Loucy (cell line): ENCODE data around the gene HNRNPF.

ENCODE experiments used
- EZH2phosphoT487 ChIP-seq: fragments of 200-600 bp; IDR thresholded peaks from 2 replicates; pipeline ENCODE4 v1.6.1; 2018; ENCODE audit warnings: antibody characterized with exemption, mild to moderate bottlenecking, moderate library complexity, borderline replicate concordance
- TF ChIP-seq, protein P1 (sequence below): fragments of 200-600 bp; sonication (generic); conservative IDR thresholded peaks from 2 replicates; pipeline ENCODE4 v1.5.1; 2014; ENCODE audit warnings: mild to moderate bottlenecking, antibody characterized with exemption, low read length

DNA sequence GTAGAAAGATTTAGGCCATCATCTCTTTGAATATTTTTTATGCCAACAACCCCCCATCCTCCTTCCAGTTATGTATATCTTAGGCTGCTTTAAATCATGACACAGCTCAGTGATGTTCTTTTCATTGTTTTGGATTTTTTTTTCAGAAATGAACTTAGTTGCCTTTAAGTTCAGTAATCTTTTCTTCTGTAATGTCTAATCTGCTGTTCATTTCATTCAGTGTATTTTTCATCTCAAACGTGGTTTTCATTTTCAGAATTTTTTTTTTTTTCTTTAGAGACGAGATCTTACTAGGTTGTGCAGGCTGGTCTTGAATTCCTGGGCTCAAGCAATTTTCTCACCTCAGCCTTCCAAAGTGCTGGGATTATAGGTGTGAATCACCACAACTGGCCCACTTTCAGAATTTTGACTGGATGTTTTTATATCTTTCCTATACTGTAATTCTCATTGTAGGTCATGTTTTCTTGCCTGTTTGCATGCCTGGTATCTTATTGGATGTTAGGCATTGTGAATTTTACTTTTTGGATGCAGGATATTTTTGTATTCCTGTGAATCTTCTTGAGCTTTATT, 36.0 kb upstream of the HNRNPF start:
- TF ChIP-seq, protein P1, sequence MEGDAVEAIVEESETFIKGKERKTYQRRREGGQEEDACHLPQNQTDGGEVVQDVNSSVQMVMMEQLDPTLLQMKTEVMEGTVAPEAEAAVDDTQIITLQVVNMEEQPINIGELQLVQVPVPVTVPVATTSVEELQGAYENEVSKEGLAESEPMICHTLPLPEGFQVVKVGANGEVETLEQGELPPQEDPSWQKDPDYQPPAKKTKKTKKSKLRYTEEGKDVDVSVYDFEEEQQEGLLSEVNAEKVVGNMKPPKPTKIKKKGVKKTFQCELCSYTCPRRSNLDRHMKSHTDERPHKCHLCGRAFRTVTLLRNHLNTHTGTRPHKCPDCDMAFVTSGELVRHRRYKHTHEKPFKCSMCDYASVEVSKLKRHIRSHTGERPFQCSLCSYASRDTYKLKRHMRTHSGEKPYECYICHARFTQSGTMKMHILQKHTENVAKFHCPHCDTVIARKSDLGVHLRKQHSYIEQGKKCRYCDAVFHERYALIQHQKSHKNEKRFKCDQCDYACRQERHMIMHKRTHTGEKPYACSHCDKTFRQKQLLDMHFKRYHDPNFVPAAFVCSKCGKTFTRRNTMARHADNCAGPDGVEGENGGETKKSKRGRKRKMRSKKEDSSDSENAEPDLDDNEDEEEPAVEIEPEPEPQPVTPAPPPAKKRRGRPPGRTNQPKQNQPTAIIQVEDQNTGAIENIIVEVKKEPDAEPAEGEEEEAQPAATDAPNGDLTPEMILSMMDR = no peak
- no peak for TF ChIP-seq EZH2phosphoT487
